OCI-LY1 (cell line): ENCODE results near the gene DCST1.
A peak's percentile ranks its signal among the peaks of the same experiment; 100 is the strongest.

ENCODE experiments used
- H2AFZ ChIP-seq: fragments of 200-600 bp; sonication (generic), shearing (Covaris generic); 2 replicates; pipeline ENCODE4 v1.6.0; 2014; ENCODE audit warnings: antibody characterized with exemption, mild to moderate bottlenecking, low read length
- H3F3A ChIP-seq: fragments of 200-600 bp; sonication (generic), shearing (Covaris generic); 2 replicates; pipeline ENCODE4 v1.6.0; 2014; ENCODE audit warnings: mild to moderate bottlenecking, antibody characterized with exemption, low read length, moderate library complexity; ENCODE audit not compliant: insufficient read depth
- H3K27ac ChIP-seq: fragments of 200-600 bp; sonication (generic); 2 replicates; pipeline ENCODE4 v1.5.1; 2014; ENCODE audit warnings: low read length, mixed run types, mild to moderate bottlenecking, low read depth; ENCODE audit not compliant: poor library complexity, severe bottlenecking
- H3K27me3 ChIP-seq: fragments of 200-600 bp; sonication (generic); 2 replicates; pipeline ENCODE4 v1.6.0; 2014; ENCODE audit warnings: antibody characterized with exemption, mild to moderate bottlenecking, low read length, moderate library complexity; ENCODE audit not compliant: insufficient read depth
- H3K36me3 ChIP-seq: fragments of 200-600 bp; sonication (generic); 2 replicates; pipeline ENCODE4 v1.6.1; 2014; ENCODE audit warnings: mild to moderate bottlenecking, antibody characterized with exemption, low read length, moderate library complexity, mixed read lengths; ENCODE audit not compliant: insufficient read depth
- H3K4me1 ChIP-seq: fragments of 200-600 bp; sonication (generic); 2 replicates; pipeline ENCODE4 v1.5.1; 2014; ENCODE audit warnings: mild to moderate bottlenecking, low read length, moderate library complexity; ENCODE audit not compliant: insufficient read depth, severe bottlenecking
- H3K4me2 ChIP-seq: fragments of 200-600 bp; sonication (generic), shearing (Covaris generic); 2 replicates; pipeline ENCODE4 v1.6.1; 2014; ENCODE audit warnings: low read length
- H3K4me3 ChIP-seq: fragments of 200-600 bp; sonication (generic); 2 replicates; pipeline ENCODE4 v1.5.1; 2014; ENCODE audit warnings: low read length, low read depth, mild to moderate bottlenecking, mixed read lengths; ENCODE audit not compliant: poor library complexity, severe bottlenecking
- H3K79me2 ChIP-seq: fragments of 200-600 bp; shearing (Covaris generic); 2 replicates; pipeline ENCODE4 v1.6.1; 2016; ENCODE audit warnings: mixed run types, low read length, mixed read lengths; ENCODE audit not compliant: insufficient read depth
- H3K9ac ChIP-seq: fragments of 200-600 bp; sonication (generic), shearing (Covaris generic); 2 replicates; pipeline ENCODE4 v1.6.1; 2014; ENCODE audit warnings: mild to moderate bottlenecking, low read length, mixed read lengths
- H3K9me2 ChIP-seq: fragments of 200-600 bp; sonication (generic), shearing (Covaris generic); 2 replicates; pipeline ENCODE4 v1.6.1; 2014; ENCODE audit warnings: low read depth, mild to moderate bottlenecking, low read length, mixed read lengths
- H3K9me3 ChIP-seq: fragments of 200-600 bp; shearing (Covaris generic); 2 replicates; pipeline ENCODE4 v1.6.1; 2014; ENCODE audit warnings: low read length, mixed read lengths
- H4K20me1 ChIP-seq: fragments of 200-600 bp; sonication (generic), shearing (Covaris generic); 2 replicates; pipeline ENCODE4 v1.6.0; 2016; ENCODE audit warnings: mild to moderate bottlenecking, low read length; ENCODE audit not compliant: insufficient read depth
- EZH2 ChIP-seq: fragments of 200-600 bp; sonication (generic), shearing (Covaris generic); IDR thresholded peaks from 2 replicates; pipeline ENCODE4 v1.8.0; 2017; ENCODE audit warnings: borderline replicate concordance, mixed run types, mild to moderate bottlenecking, antibody characterized with exemption, low read length, moderate library complexity, mixed read lengths
- TF ChIP-seq, protein P1 (sequence below): fragments of 200-600 bp; sonication (generic), shearing (Covaris generic); IDR thresholded peaks from 2 replicates; pipeline ENCODE4 v1.5.1; 2017; ENCODE audit warnings: mild to moderate bottlenecking, antibody characterized with exemption, low read length, moderate library complexity, mixed read lengths

The DCST1 gene

DNA sequence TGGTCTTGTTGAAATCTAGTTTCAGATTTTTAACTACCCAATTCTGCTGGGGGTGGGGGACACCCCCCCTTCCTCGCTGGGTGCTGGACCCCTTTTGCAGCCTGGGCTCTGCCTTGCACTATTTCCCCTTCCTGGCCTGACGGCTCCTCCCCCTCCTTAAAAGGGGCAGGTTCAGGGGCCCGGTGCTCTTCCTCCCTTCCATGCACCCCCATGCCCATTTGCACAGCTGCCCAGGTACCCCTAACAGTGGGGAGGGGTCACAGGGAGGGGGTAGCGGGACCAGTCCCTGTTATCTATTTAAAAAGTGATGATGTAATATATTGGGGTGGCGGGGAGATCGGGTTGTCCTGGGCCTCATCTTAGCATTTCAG is 15.7 kb upstream of the DCST1 start:
- TF ChIP-seq EZH2 = no peak
- TF ChIP-seq, protein P1, sequence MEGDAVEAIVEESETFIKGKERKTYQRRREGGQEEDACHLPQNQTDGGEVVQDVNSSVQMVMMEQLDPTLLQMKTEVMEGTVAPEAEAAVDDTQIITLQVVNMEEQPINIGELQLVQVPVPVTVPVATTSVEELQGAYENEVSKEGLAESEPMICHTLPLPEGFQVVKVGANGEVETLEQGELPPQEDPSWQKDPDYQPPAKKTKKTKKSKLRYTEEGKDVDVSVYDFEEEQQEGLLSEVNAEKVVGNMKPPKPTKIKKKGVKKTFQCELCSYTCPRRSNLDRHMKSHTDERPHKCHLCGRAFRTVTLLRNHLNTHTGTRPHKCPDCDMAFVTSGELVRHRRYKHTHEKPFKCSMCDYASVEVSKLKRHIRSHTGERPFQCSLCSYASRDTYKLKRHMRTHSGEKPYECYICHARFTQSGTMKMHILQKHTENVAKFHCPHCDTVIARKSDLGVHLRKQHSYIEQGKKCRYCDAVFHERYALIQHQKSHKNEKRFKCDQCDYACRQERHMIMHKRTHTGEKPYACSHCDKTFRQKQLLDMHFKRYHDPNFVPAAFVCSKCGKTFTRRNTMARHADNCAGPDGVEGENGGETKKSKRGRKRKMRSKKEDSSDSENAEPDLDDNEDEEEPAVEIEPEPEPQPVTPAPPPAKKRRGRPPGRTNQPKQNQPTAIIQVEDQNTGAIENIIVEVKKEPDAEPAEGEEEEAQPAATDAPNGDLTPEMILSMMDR = no peak
- H3K79me2 ChIP-seq = no peaks in the 10 kb centered on the region
- H4K20me1 ChIP-seq = no peaks in the 10 kb centered on the region
- H3K27me3 ChIP-seq = no peaks in the 10 kb centered on the region
- H3K9ac ChIP-seq = peak overlapping the region; percentile 53; the same call in 1 of the 2 replicates
- H3K9me3 ChIP-seq = no peaks in the 10 kb centered on the region
- H3F3A ChIP-seq = no peaks in the 10 kb centered on the region
- H3K4me1 ChIP-seq = peaks cover 20% of the 10 kb centered on the region
- H3K4me3 ChIP-seq = peak overlapping the region; percentile 46
- peak overlapping the region; percentile 58 for H3K4me2 ChIP-seq
- H3K36me3 ChIP-seq = peaks cover 4% of the 10 kb centered on the region
- no peak overlapping the region for H2AFZ ChIP-seq
- no peaks in the 10 kb centered on the region for H3K9me2 ChIP-seq
- no peak overlapping the region for H3K27ac ChIP-seq

DNA sequence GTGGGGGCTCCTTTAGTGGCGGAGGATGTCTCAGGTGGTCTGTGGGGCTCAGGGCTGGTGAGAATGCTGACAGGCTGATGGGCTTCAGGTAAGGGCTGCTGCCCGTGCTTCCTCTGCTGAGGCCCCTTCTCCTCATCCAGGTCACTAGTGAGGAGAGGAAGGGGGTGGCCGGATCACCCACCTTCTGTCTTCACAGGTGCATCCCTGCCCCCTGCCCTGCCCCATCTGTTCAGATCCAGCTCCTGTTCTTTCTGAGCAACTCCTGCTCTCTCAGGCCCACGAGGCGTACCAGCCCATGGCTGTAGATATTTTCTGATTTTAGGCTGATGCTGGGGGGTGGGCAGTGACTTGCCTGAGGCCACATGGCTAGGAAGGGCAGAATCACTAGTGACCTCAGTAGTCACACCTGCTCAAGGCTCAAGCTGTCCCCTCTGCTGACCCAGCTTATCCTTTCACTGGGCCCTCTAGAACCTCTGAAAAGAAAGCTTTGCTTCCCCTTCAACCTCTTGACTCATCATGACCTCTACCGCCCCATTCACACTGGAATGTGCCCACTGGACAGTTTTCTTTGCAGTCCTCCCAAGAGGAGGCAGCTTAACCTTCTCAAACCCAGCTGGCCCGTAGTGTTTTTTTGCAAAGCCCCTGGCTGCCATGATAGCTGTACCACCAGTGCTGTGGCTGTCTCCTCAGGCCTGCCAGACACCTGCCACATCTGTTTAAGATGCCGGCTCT is 14.8 kb upstream of the DCST1 start:
- no peaks in the 10 kb centered on the region for H3K27me3 ChIP-seq
- no peak overlapping the region for H2AFZ ChIP-seq
- no peaks in the 10 kb centered on the region for H4K20me1 ChIP-seq
- no peak overlapping the region for H3K4me2 ChIP-seq
- no peaks in the 10 kb centered on the region for H3K79me2 ChIP-seq
- no peak overlapping the region for H3K27ac ChIP-seq
- peaks cover 4% of the 10 kb centered on the region for H3K36me3 ChIP-seq
- H3K9me2 ChIP-seq = no peaks in the 10 kb centered on the region
- H3K4me1 ChIP-seq = peaks cover 20% of the 10 kb centered on the region
- H3K4me3 ChIP-seq = no peak overlapping the region
- no peaks in the 10 kb centered on the region for H3K9me3 ChIP-seq
- H3F3A ChIP-seq = no peaks in the 10 kb centered on the region
- no peak overlapping the region for H3K9ac ChIP-seq
- TF ChIP-seq, protein P1 = no peak
- no peak for TF ChIP-seq EZH2

DNA sequence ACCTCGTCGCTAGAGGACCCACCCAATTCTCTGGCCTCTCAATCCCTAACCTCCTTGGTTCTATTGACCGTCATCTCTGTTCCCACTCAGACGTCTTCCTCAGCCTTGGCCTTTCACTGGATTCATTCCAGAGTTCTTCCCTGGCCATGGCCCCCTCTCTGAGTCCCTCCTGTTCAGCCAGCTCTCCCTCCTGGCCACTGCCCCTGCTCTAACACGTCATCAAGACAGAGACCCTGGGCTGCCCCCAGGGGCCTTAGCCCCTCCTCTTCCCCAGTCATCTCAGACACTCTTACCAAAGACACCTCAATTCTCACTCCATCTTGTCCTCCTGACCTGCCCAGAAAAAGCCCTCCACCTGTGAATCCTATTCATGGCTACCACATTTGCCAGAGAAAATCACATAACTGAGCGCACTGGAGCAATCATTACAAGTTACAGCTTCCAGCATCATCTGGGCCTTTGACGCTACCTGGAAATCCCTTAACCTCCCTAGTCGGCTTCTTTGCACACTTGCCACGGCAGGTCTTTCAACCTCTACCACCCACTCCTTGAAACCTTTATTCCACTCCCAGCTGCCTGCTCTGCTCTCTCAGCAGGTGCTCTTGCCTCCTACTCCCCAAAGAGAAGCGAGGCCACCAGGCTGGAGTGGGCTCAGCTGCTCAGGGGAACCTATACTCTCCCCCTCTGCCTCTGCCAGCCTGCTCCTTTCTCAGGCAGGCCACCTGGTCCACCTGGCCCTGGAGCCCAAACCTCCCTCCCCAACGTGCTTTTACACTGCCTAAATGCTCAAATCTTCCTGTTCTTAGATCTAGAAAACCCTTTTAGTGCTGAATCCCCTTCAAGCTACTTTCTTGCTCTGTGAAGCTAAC is 14.0 kb upstream of the DCST1 start:
- Histone ChIP-seq H3K9me2 (no peaks in the 10 kb centered on the region), H3K79me2 (no peaks in the 10 kb centered on the region), H4K20me1 (no peaks in the 10 kb centered on the region), H3K27ac (no peak overlapping the region), H3K36me3 (peaks cover 4% of the 10 kb centered on the region), H3K9ac (no peak overlapping the region), H3K27me3 (0 out of 2 replicates have a peak, but pooled peaks cover 3% of the 10 kb centered on the region), H3K4me3 (no peak overlapping the region), H3K4me2 (no peak overlapping the region), H3F3A (no peaks in the 10 kb centered on the region), H2AFZ (no peak overlapping the region), H3K9me3 (no peaks in the 10 kb centered on the region), H3K4me1 (peaks cover 20% of the 10 kb centered on the region)
- TF ChIP-seq, protein P1 = no peak
- no peak for TF ChIP-seq EZH2
